Esophagus muscularis mucosa (tissue), 4 donors: ENCODE measurements around the gene NPPC. TPM values are rescaled to one million over a fixed set of nuclear protein-coding genes. Genes with fewer than 3 reads are reported as not detected.
"Not testable (repeated sequence)": the region's sequence is repeated elsewhere in the genome, so short reads cannot be mapped to it uniquely, and the experiment has no call there.

Experiments
- DNase-seq: peaks from one replicate; pipeline ENCODE4 v3.0.0-alpha.2; 2017; ENCODE audit errors: extremely low spot score
- H3K27ac ChIP-seq, 4 donors: fragments of 200-600 bp; sonication (generic); replicated peaks in 1 of 4; 1 replicate in 3 of 4; 2 replicates in 1 of 4; pipeline ENCODE4 v1.5.1; 2016 to 2019; ENCODE audit warnings: mild to moderate bottlenecking in 1 of 4
- H3K27me3 ChIP-seq, 4 donors: fragments of 200-600 bp; sonication (generic); one replicate each; pipeline versions ENCODE4 v1.5.1 to v1.6.0; 2016 to 2019
- H3K36me3 ChIP-seq, 4 donors: fragments of 200-600 bp; sonication (generic); one replicate each; pipeline ENCODE4 v1.5.1; 2016 to 2019
- H3K4me1 ChIP-seq, 4 donors: fragments of 200-600 bp; sonication (generic); one replicate each; pipeline ENCODE4 v1.5.1; 2016 to 2019
- H3K4me3 ChIP-seq, 4 donors: fragments of 200-600 bp; sonication (generic); 1 replicate in 2 of 4; 2 replicates in 2 of 4; pipeline ENCODE4 v1.5.1; 2016 to 2019; ENCODE audit warnings: mild to moderate bottlenecking in 4 of 4, moderate library complexity in 1 of 4
- H3K9me3 ChIP-seq, 4 donors: fragments of 200-600 bp; sonication (generic); 1 replicate in 3 of 4; 2 replicates in 1 of 4; pipeline ENCODE4 v1.5.1; 2016 to 2019
- EP300 ChIP-seq: sonication (generic); formaldehyde crosslinking; IDR thresholded peaks from one replicate; pipeline ENCODE4 v1.6.1; 2017; ENCODE audit warnings: antibody characterized with exemption
- POLR2A ChIP-seq: fragments of 450-650 bp; IDR thresholded peaks from one replicate; pipeline ENCODE4 v1.6.1; 2017; ENCODE audit warnings: antibody characterized with exemption, moderate library complexity, mild to moderate bottlenecking, low read depth
- POLR2AphosphoS5 ChIP-seq, 2 donors: sonication (generic); formaldehyde crosslinking; IDR thresholded peaks; one replicate each; pipeline ENCODE4 v1.6.1; 2017; ENCODE audit warnings: antibody characterized with exemption in 2 of 2
- WGBS: methylation state at CpG from one replicate; pipeline ENCODE4 v1.1.5; 2018; 5-methylcytosine and 5-hydroxymethylcytosine counted together
- intact Hi-C: fragments of 100-400 bp; cut with DNase I; formaldehyde crosslinking; loops from one replicate; pipeline ENCODE4 v1.15.1; 2023
- total RNA-seq, 4 donors: library from RNA; depleted of rRNA; stranded (reverse); fragments of >200 nt; gene quantifications; one replicate each; pipeline versions ENCODE4 v1.1.0 to v1.2.1, GENCODE V29; 2016
- TF ChIP-seq, protein P1 (sequence below), 3 experiments: fragments of 200-600 bp in 2 of 3; fragments of 450-650 bp in 1 of 3; sonication (generic) in 2 of 3; IDR thresholded peaks; one replicate each; pipeline ENCODE4 v1.5.1; 2017 to 2019; ENCODE audit warnings: antibody characterized with exemption in 3 of 3, mild to moderate bottlenecking in 2 of 3, moderate library complexity in 1 of 3

NPPC gene
- total RNA-seq, 4 donors from 2014 or later: 0.66 to 0.98 TPM; not detected in 2

DNA sequence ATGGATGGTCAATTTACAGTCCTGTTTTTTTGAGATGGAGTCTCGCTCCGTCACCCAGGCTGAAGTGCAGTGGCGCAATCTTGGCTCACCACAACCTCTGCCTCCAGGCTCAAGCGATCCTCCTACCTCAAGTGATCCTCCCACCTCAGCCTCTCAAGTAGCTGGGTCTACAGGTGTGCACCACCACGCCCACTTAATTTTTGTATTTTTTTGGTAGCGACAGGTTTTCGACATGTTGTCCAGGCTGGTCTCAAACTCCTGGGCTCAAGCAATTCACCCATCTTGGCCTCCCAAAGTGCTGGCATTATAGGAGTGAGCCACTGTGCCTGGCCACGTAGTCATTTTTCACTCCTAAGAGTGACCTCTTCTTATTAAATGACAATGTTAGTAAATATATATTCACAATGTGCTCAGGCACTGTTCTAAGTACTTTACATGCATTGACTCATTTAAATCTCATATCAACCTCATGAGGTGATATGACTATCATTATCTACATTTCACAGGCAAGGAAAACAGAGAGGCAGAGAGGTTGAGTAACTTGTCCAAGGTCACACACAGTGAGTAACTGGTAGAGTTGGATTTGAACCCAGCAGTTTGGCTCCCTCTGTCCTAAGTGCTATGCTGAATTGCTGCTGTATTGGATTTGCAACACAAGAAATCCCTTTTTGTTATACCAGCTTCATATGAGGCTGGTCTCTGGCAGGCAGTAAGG is 29.7 kb upstream of the NPPC start:
- TF ChIP-seq, protein P1, sequence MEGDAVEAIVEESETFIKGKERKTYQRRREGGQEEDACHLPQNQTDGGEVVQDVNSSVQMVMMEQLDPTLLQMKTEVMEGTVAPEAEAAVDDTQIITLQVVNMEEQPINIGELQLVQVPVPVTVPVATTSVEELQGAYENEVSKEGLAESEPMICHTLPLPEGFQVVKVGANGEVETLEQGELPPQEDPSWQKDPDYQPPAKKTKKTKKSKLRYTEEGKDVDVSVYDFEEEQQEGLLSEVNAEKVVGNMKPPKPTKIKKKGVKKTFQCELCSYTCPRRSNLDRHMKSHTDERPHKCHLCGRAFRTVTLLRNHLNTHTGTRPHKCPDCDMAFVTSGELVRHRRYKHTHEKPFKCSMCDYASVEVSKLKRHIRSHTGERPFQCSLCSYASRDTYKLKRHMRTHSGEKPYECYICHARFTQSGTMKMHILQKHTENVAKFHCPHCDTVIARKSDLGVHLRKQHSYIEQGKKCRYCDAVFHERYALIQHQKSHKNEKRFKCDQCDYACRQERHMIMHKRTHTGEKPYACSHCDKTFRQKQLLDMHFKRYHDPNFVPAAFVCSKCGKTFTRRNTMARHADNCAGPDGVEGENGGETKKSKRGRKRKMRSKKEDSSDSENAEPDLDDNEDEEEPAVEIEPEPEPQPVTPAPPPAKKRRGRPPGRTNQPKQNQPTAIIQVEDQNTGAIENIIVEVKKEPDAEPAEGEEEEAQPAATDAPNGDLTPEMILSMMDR (IDR thresholded peaks at IDR 0.05): no peak
- TF ChIP-seq POLR2A: no peak
- TF ChIP-seq POLR2AphosphoS5 (IDR thresholded peaks at IDR 0.05): no peak
- no peak for TF ChIP-seq EP300
- H3K9me3 ChIP-seq: peaks cover 0 to 5% (median 0%) of the 10 kb centered on the region in 4 donors
- H3K27me3 ChIP-seq: no peaks in the 10 kb centered on the region
- H3K4me3 ChIP-seq: no peak overlapping the region
- no peaks in the 10 kb centered on the region for H3K36me3 ChIP-seq
- 96% methylated on average over 8 of the region's 8 CpGs for WGBS
- peaks cover 3 to 5% (median 4%) of the 10 kb centered on the region in 4 donors for H3K4me1 ChIP-seq
- H3K27ac ChIP-seq: no peak overlapping the region
- no peak for DNase-seq
- intact Hi-C loops: no loop called here

DNA sequence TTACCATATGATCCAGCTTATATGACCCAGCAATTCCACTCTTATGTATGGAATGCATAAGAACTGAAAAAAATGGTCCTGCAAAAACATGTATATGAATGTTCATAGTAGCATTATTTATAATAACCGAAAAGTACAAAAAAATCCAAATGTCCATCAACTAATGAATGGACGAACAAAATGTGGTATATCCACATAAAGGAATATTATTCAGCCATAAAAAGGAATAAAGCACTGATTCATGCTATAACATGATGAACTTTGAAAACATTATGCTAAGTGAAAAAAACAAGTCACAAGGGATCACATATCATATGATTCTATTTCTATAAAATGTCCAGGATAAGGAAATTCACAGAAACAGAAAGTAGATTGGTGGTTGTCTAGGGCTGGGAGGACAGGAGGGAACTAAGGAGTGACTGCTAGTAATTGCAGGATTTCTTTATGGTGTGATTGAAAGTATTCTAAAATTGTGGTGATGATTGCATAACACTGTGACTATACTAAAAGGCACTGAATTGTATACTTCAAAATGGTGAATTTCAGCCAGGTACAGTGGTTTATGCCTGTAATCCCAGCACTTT is 25.3 kb upstream of the NPPC start:
- no peaks in the 10 kb centered on the region for H3K36me3 ChIP-seq
- DNase-seq: no peak
- no peak overlapping the region for H3K4me3 ChIP-seq
- peaks cover 0 to 5% (median 0%) of the 10 kb centered on the region in 4 donors for H3K27me3 ChIP-seq
- TF ChIP-seq EP300: no peak
- TF ChIP-seq, protein P1 (IDR thresholded peaks at IDR 0.05): no peak
- TF ChIP-seq POLR2AphosphoS5 (IDR thresholded peaks at IDR 0.05): no peak
- no peak for TF ChIP-seq POLR2A
- no peaks in the 10 kb centered on the region for H3K4me1 ChIP-seq
- 92% methylated on average over 2 of the region's 2 CpGs for WGBS
- H3K9me3 ChIP-seq: peaks cover 0 to 5% (median 0%) of the 10 kb centered on the region in 4 donors
- H3K27ac ChIP-seq: no peak overlapping the region
- intact Hi-C loops: no loop called here

DNA sequence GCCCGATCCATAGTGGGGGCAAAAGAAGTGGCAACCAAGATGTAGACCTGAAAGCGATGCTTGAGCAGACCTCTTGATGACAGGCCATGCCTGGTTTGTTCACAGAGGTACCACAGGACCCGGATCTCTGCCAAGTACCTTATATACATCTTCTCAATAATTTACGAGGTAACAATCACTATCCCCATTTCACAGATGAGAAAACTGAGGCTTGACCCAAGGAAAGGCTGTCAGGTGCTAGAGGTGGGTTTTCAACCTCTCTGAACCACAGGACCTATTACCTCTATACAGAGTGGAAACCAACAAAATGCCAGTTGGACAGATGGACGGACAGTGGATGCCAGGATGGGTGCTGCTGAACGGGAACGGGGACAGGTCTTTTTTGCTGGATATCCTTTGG is 21.5 kb upstream of the NPPC start:
- 91% methylated on average over 7 of the region's 7 CpGs for WGBS
- peaks cover 0 to 5% (median 0%) of the 10 kb centered on the region in 4 donors for H3K9me3 ChIP-seq
- H3K27me3 ChIP-seq: peaks cover 0 to 9% (median 0%) of the 10 kb centered on the region in 4 donors
- H3K36me3 ChIP-seq: no peaks in the 10 kb centered on the region
- intact Hi-C loops: no loop called here
- H3K27ac ChIP-seq: no peak overlapping the region
- no peak overlapping the region for H3K4me3 ChIP-seq
- no peak for TF ChIP-seq POLR2A
- TF ChIP-seq, protein P1 (IDR thresholded peaks at IDR 0.05): no peak
- no peak for TF ChIP-seq EP300
- no peak for TF ChIP-seq POLR2AphosphoS5 (IDR thresholded peaks at IDR 0.05)
- H3K4me1 ChIP-seq: no peaks in the 10 kb centered on the region
- DNase-seq: no peak

DNA sequence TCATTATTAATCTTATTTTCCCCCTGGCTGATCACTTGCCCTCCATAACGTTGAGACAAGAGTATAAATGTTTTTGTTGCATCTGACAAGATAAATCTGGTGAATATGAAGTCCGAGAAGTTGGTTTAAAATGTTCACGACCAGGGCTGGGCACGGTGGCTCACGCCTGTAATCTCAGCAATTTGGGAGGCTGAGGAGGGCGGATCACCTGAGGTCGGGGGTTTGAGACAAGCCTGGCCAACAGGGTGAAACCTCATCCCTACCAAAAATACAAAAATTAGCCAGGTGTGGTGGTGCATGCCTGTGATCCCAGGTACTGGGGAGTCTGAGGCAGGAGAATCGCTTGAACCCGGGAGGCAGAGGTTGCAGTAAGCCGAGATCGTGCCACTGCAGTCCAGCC is 20.9 kb upstream of the NPPC start:
- H3K4me1 ChIP-seq, H3K27me3 ChIP-seq, H3K27ac ChIP-seq, H3K9me3 ChIP-seq, DNase-seq, H3K36me3 ChIP-seq, intact Hi-C loops, H3K4me3 ChIP-seq: not testable (repeated sequence)
- 71% methylated on average over 11 of the region's 11 CpGs for WGBS

DNA sequence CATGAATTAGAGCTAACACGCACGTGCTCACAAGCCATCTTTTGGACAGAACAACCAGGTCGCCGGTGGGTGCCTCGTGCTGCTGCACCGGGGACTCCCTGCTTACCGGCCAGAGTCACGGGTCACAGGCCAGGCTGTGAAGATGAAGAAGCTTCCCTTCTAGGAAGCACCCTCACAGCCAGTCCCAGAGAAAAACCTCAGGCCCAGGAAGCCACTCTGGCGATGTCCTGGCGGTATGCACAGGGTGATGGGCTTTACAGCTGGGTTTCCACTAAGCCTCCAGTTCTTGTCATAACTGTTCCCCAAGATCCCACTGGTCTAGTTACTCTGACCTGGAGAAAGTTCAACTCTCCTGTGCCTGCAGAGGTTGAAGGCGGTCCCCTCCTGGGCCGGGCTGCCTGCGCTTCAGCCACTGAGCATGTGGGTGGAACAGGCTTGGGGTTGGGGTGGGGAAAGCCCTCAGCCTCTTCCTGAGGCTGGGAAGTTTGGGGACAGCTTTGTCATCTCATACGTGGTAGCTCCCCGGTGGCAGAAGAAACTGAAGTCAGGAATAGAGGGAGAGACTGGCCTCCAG is 20.1 kb upstream of the NPPC start:
- no peaks in the 10 kb centered on the region for H3K36me3 ChIP-seq
- no peak for DNase-seq
- no peak overlapping the region for H3K27ac ChIP-seq
- no peak overlapping the region for H3K4me3 ChIP-seq
- peaks cover 0 to under 1% (median 0%) of the 10 kb centered on the region in 4 donors for H3K9me3 ChIP-seq
- intact Hi-C loops: no loop called here
- H3K4me1 ChIP-seq: no peaks in the 10 kb centered on the region
- WGBS: 85% methylated on average over 14 of the region's 15 CpGs
- H3K27me3 ChIP-seq: peaks cover 0 to 14% (median 0%) of the 10 kb centered on the region in 4 donors
- TF ChIP-seq POLR2A (no peak), POLR2AphosphoS5 (IDR thresholded peaks at IDR 0.05) (no peak), EP300 (no peak)
- TF ChIP-seq, protein P1 (IDR thresholded peaks at IDR 0.05): no peak
